Pancreas (tissue), 10 donors: ENCODE results near the gene DOK4. TPM values are rescaled to one million over a fixed set of nuclear protein-coding genes. Genes with fewer than 3 reads are reported as not detected.

Source experiments
- ATAC-seq, 4 donors: fragments of 200-7000 bp; cut with Tn5 transposase; one replicate each; pipeline versions ENCODE4 v1.8.0 to v1.9.1; 2020; ENCODE audit warnings: mild to moderate bottlenecking in 4 of 4, moderate library complexity in 4 of 4
- DNase-seq, 6 donors: peaks; one replicate each; pipeline ENCODE4 v3.0.0-alpha.2; 2020
- FAIRE-seq: peaks from 2 replicates; lab custom pipeline; 2012; peaks lifted over from hg19 to GRCh38; lab: Jason Lieb, UNC
- H3K27ac ChIP-seq, 4 donors: fragments of 200-600 bp; sonication (generic); 1 replicate in 3 of 4; 2 replicates in 1 of 4; pipeline versions ENCODE4 v1.5.0 to v1.8.0; 2020
- H3K27me3 ChIP-seq, 4 donors: fragments of 200-600 bp; one replicate each; pipeline ENCODE4 v1.8.0; 2021
- H3K36me3 ChIP-seq, 3 donors: fragments of 200-600 bp; sonication (generic) in 1 of 3; one replicate each; pipeline versions ENCODE4 v1.5.0 to v1.8.0; 2020 to 2021
- H3K4me1 ChIP-seq, 3 donors: fragments of 200-600 bp; one replicate each; pipeline ENCODE4 v1.8.0; 2021
- H3K4me3 ChIP-seq, 4 donors: fragments of 200-600 bp; sonication (generic) in 2 of 4; one replicate each; pipeline versions ENCODE4 v1.5.0 to v1.8.0; 2020 to 2021
- H3K9me3 ChIP-seq, 4 donors: fragments of 200-600 bp; one replicate each; pipeline ENCODE4 v1.8.0; 2021
- WGBS, 2 donors: extraction: QIAGEN DNeasy Blood & Tissue Kit; methylation state at CpG; one replicate each; pipeline ENCODE4 v1.1.7; 2013; 5-methylcytosine and 5-hydroxymethylcytosine counted together
- intact Hi-C, 3 donors: fragments of 100-400 bp; cut with DNase I; formaldehyde crosslinking; loops; one replicate each; pipeline versions ENCODE4 v1.11.1 to v1.14.2; 2022
- polyA plus RNA-seq, 2 donors: library from polyadenylated mRNA; stranded (reverse); fragments of 200-250 nt; gene quantifications; one replicate each; pipeline ENCODE4 v1.2.3, GENCODE V29; 2013
- total RNA-seq, 6 donors: library from RNA; stranded (reverse); fragmentation: NEBNext Ultra II Directional in 4 of 6; extraction: Animal tissue kit (Norgen Biotek cat#: 25700) in 4 of 6; gene quantifications; one replicate each; pipeline versions ENCODE4 v1.2.1 to v1.2.4, GENCODE V29; 2021 to 2023
- TF ChIP-seq, protein P1 (sequence below), 4 donors: fragments of 200-600 bp; sonication (generic) in 3 of 4; IDR thresholded peaks; one replicate each; pipeline versions ENCODE4 v1.5.0 to v1.8.0; 2021; ENCODE audit warnings: antibody characterized with exemption in 4 of 4
- donor health status: healthy with polysubstance abuse.
- donor health status: DM: no; HTN: no; CAD: no; lungs with moderate emphysema.
- donor health status: DM: no; HTN: no; CAD: no.
- donor health status: control.
- donor health status: control.
- donor health status: Bipolar disorder and iron deficiency.
- donor health status: DM: yes; HTN: yes; CAD: no.
- donor health status: DM: no; HTN: no; CAD: no.
- donor health status: DM: no; HTN: no; CAD: no.
- donor health status: DM: yes; HTN: yes; CAD: no.

DOK4 gene
- total and polyA plus RNA-seq, 8 donors: 9.2 to 26.4 (median 15.5) TPM

- Histone ChIP-seq H3K4me1 (peaks cover 21 to 36% (median 22%) of the 10 kb centered on the region in 3 donors), H3K9me3 (no peaks in the 10 kb centered on the region), H3K4me3 (no peak overlapping the region), H3K36me3 (peaks cover 0 to 23% (median 8%) of the 10 kb centered on the region in 3 donors), H3K27me3 (no peaks in the 10 kb centered on the region), H3K27ac (no peak overlapping the region)
- DNase-seq: peak in 1 of 6 donors; percentile 42
- TF ChIP-seq, protein P1, sequence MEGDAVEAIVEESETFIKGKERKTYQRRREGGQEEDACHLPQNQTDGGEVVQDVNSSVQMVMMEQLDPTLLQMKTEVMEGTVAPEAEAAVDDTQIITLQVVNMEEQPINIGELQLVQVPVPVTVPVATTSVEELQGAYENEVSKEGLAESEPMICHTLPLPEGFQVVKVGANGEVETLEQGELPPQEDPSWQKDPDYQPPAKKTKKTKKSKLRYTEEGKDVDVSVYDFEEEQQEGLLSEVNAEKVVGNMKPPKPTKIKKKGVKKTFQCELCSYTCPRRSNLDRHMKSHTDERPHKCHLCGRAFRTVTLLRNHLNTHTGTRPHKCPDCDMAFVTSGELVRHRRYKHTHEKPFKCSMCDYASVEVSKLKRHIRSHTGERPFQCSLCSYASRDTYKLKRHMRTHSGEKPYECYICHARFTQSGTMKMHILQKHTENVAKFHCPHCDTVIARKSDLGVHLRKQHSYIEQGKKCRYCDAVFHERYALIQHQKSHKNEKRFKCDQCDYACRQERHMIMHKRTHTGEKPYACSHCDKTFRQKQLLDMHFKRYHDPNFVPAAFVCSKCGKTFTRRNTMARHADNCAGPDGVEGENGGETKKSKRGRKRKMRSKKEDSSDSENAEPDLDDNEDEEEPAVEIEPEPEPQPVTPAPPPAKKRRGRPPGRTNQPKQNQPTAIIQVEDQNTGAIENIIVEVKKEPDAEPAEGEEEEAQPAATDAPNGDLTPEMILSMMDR (IDR thresholded peaks at IDR 0.05): no peak
- ATAC-seq: no peak
- intact Hi-C loops: no loop called here
- FAIRE-seq: no peak
- WGBS, 2 donors: 85 to 88% methylated on average over 30 of the region's 30 CpGs
These were observed 11.3 kb downstream of the DOK4 start for GRCh38 chr16:57474671-57475661.

GRCh38 chr16:57473906-57474305, 12.4 kb downstream of the DOK4 start:
- H3K4me3 ChIP-seq: no peak overlapping the region
- TF ChIP-seq, protein P1 (IDR thresholded peaks at IDR 0.05): no peak
- H3K36me3 ChIP-seq: peaks cover 2 to 33% (median 18%) of the 10 kb centered on the region in 3 donors
- no peaks in the 10 kb centered on the region for H3K9me3 ChIP-seq
- intact Hi-C loops: no loop called here
- no peaks in the 10 kb centered on the region for H3K27me3 ChIP-seq
- FAIRE-seq (no peak), ATAC-seq (no peak), DNase-seq (no peak)
- H3K27ac ChIP-seq: no peak overlapping the region
- peaks cover 21 to 30% (median 22%) of the 10 kb centered on the region in 3 donors for H3K4me1 ChIP-seq
- WGBS, 2 donors: 81 to 83% methylated on average over 8 of the region's 8 CpGs

- H3K36me3 ChIP-seq: peaks cover 2 to 38% (median 22%) of the 10 kb centered on the region in 3 donors
- no peak for FAIRE-seq
These were observed 13.0 kb downstream of the DOK4 start for GRCh38 chr16:57473176-57473840.

GRCh38 chr16:57472665-57473060, 13.6 kb downstream of the DOK4 start:
- peak overlapping the region; percentile 27 to 68 (median 32) for H3K27ac ChIP-seq

More at GRCh38 chr16:57473176-57473840, 13.0 kb downstream of the DOK4 start:
- no peak overlapping the region for H3K4me3 ChIP-seq
- peak overlapping the region in 1 of 4 donors; percentile 68 for H3K27ac ChIP-seq
- no peaks in the 10 kb centered on the region for H3K27me3 ChIP-seq
- 87 to 96% methylated on average over 13 to 14 of the region's 14 CpGs for WGBS, 2 donors
- peak in 1 of 6 donors; percentile 40 for DNase-seq
- no peaks in the 10 kb centered on the region for H3K9me3 ChIP-seq
- intact Hi-C loops: no loop called here
- TF ChIP-seq, protein P1 (IDR thresholded peaks at IDR 0.05): no peak
- peaks cover 21 to 30% (median 22%) of the 10 kb centered on the region in 3 donors for H3K4me1 ChIP-seq
- ATAC-seq: no peak

More at GRCh38 chr16:57472665-57473060, 13.6 kb downstream of the DOK4 start:
- ATAC-seq (no peak), DNase-seq (no peak), FAIRE-seq (no peak)
- Histone ChIP-seq H3K9me3 (no peaks in the 10 kb centered on the region), H3K4me3 (no peak overlapping the region), H3K27me3 (no peaks in the 10 kb centered on the region), H3K36me3 (peaks cover 2 to 44% (median 22%) of the 10 kb centered on the region in 3 donors), H3K4me1 (peaks cover 21 to 30% (median 22%) of the 10 kb centered on the region in 3 donors)
- TF ChIP-seq, protein P1 (IDR thresholded peaks at IDR 0.05): no peak
- 55 to 58% methylated on average over 4 of the region's 4 CpGs for WGBS, 2 donors
- intact Hi-C loops: no loop called here
